GM21723 (cell line): ENCODE results near the gene PAX8.
"Not testable (repeated sequence)": the region's sequence is repeated elsewhere in the genome, so short reads cannot be mapped to it uniquely, and the experiment has no call there.

Experiments
- ATAC-seq: cut with Tn5 transposase; IDR thresholded peaks from one replicate; pipeline ENCODE4 v1.9.1; 2021; ENCODE audit warnings: mild to moderate bottlenecking, moderate library complexity; ENCODE audit not compliant: unreplicated experiment

Gene PAX8

DNA sequence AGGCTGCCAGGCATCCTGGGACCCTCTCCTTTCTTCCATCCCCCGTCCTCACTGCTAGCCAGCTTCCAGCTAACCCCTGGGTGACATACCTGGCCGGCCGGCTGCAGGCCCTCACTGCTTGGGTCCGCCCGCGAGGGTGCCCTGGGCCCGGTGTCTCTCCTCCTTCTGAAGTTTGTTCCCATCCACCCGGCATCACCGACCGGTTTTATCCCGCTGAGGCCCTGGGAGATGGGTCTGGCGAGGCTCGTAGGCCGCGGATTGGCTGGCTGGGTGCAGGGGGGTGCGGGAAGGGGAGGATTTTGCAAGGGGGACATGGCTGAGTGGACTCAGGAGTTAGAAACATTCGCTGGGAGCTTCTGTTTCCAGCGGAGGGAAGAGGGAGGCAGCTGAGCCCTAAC is at the start of gene PAX8:
TSS of gene PAX8 (minus strand) at position 180 of the 398 bp plus-strand sequence. CDS start 527 bp downstream, outside the sequence.
- no peak for ATAC-seq

- no peak for ATAC-seq
Observed at GRCh38 chr2:113328043-113328442, 49.3 kb upstream of the PAX8 start.

- not testable (repeated sequence) for ATAC-seq
Observed at GRCh38 chr2:113325161-113325731, 46.5 kb upstream of the PAX8 start.

- no peak for ATAC-seq
Observed at GRCh38 chr2:113324684-113325160, 46.0 kb upstream of the PAX8 start.

DNA sequence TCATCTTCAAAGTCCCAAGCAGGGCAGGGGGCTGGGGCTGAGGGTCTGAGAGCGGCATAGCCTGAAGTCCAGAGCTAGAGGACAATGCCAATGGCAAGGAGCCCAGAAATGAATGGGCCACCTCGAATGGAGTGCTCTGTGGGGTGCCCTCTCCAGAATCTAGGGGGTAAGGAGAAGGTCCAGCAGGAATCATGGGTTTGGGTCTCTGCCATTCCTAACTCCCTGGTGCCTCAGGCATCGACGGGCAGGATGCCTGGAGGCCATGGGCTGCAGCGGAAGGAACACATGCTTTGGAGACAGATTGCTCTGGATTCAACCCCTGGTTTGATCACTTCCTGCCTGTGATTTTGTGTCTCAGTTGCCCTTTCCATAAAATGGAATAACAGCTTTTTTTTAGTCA is 44.4 kb upstream of the PAX8 start:
- ATAC-seq = not testable (repeated sequence)

DNA sequence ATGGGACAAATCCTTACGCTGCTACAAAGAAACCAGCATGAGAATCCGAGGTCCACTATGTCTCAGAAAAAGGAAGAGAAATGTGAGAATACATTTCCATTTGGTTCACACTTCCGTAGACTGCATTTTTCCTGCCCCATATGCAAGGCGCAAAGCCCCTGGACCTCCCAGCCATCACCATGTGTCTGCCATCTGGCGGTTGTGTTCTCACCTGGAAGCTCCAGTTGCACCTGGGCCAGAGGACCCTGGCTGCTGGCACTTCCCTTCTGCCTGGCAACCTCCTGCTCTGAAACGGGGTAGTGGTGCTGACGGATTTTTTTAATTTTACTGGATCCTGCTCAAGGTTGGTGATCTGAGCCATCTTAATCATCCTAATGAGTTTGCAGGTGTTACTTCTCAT is 41.4 kb upstream of the PAX8 start:
- ATAC-seq = not testable (repeated sequence)

- ATAC-seq = not testable (repeated sequence)
Observed at GRCh38 chr2:113318941-113319340, 40.2 kb upstream of the PAX8 start.

GRCh38 chr2:113316085-113316484 is 37.4 kb upstream of the PAX8 start:
- no peak for ATAC-seq

- not testable (repeated sequence) for ATAC-seq
Observed at GRCh38 chr2:113314663-113315062, 35.9 kb upstream of the PAX8 start.

GRCh38 chr2:113314176-113314575 is 35.5 kb upstream of the PAX8 start:
- not testable (repeated sequence) for ATAC-seq

GRCh38 chr2:113311781-113312180 is 33.1 kb upstream of the PAX8 start:
- ATAC-seq = not testable (repeated sequence)

GRCh38 chr2:113311191-113311590 is 32.5 kb upstream of the PAX8 start:
- not testable (repeated sequence) for ATAC-seq

DNA sequence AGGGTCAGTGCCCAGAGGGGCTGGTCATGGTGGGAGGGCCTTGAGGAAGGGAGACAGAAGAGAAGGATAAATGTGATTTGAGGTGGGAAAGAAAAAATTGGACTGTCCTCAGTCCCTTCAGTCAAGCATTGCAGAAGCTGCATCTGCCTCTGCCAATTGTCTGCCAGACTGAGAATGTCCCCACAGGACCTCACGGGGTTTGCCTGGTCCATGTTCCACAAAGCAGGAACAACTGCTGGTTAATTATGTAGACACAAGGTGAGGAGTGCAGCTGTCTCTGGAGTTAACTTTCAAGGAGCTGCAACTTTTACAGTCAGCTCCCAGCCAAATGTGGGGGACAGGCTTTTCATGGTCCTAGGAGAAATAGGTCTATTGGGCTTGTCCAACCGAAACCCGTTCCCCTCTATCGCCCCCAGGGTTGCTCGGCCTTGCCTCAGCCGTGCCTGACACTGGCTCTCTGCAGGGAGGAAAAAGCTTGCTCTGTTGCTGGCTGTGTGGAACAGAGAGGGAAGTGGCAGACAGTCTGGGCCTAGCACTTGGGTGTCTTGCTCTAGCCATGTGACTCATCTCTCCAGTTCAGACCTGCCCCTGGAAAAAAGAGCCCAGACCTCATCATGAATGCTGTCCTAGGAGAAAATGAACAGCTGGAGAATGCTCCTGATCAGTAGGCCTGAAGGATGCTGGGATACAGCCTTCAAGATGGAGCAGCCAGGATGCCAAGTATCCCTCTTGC is 31.1 kb upstream of the PAX8 start:
- no peak for ATAC-seq

DNA sequence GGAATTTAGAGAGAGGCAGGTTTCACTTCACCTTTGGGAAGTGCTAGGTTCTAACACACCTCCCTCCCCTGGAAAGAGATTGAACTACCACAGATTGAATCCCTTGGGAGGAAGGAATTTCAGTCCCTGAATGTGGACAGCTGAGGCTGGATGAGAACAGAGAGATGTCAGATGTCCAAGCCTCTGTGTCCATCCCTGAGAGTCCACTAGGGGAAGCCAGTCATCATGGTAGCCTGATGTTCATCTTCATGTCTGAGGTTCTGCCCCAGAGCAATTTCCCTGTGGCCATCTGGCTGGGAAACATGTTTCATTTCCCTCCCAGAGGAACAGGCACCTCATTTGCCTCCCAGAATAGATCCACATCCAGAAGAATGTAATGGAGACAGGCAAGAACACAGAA is 30.1 kb upstream of the PAX8 start:
- ATAC-seq = not testable (repeated sequence)

DNA sequence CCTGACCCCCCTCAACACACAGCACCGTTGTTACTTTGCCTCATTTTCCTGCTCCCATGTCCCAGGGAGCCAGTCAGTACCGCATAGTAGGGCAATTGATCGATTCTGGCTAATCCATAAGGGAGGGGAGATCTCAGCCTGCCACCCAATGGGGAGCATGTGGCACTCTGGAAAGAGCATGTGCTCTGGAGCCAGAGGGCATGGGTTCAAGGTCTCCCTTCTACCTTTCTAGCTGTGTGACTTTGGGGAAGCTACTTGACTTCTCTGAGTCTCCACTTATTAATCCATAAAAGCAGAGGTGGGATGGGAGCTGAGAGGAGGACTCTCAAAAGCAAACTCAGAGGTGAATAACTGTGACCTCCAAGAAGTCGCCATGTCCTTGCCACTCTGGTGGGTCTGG is 27.5 kb upstream of the PAX8 start:
- ATAC-seq = not testable (repeated sequence)

DNA sequence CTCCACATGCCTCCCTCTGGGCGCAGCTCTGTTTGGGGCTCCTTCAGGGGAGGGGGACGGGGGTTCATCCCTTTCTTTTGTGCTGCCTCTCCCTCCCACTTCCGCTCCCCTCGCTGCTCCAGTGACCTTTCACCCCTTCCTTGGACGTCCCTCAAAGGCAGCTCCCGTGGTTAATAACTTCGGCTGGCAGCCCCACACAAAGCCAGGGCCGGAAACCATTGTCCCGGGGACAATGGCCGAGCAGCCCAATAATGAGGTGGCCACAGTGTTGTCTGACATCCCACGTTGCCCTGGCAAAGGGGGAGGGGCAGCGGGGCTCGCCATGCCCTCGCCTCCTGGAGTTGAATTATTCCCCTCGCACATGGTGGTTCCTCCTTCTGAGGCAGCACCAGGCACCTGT is 27.0 kb upstream of the PAX8 start:
- ATAC-seq = not testable (repeated sequence)

DNA sequence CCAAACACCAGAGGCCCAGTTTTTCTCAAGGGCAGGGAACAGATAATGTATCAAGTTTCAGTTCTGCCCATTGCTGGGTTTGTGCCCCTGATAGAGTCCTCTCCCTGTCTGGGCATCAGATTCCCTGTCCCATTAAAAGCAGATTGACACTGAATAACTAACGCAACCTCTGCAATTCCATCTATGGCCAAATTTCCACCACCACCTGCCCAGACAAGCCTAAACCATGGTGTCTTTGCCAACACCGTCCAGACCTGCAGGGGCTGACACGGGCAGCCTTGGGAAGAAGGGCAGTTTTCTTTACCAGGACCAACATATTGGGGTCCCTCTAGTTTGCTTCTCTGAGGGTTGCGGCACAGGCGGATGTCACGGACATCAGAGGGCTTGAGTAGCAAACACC is 26.4 kb upstream of the PAX8 start:
- no peak for ATAC-seq

DNA sequence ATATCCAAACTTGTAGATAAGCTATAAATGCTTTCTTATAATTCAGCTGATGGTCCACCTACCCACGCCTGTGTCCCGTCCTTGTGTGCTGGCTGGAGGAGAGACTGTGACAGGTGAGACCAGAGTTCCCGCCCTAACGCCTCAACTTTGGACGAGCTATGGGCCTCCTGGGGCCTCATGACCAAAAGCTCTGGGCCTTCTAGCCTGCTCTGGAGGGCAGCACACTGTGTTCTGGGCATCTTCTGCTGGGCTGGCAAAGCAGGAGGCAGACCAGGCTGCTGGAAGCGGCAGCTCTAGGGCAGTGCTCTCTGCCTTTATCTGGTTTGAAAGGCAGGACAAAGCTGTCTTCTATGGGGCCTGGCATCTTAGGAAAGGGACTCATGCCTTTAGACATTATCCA is 26.0 kb upstream of the PAX8 start:
- no peak for ATAC-seq

DNA sequence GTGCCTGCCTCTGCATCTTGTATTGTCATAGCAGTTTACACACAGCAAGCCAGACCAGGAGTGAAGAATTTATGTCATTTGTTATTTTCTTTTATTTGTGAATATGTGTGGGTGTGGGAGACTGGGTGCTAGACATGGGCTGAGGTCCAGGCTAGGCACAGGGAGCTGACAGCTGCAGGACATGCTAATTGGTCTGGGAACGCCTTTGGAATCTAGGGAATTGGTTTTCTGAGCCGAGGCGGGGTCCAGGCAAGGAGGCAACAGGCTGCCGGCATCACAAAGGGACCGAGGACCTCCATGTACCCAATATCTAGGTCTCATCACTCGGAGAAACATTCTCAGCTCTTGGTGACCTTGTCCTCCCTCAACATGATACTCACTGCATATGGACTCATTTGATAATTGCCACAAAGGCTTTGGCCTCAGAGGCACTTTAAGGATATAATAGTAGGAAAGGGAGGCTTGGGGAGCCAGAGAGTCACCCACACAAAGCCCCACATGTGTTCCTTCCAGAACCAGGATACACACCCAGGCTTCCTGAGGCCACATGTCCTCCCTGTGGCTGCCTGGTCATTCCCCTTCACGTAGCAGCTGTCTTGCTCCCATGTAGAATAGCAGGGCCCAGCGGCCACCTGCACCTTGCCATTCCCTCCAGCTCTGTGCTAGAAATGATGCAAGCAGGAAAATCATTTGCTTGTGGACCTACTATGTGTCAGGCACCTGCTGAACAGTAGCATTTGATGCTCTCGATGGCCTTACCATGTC is 23.7 kb upstream of the PAX8 start:
- ATAC-seq = not testable (repeated sequence)

DNA sequence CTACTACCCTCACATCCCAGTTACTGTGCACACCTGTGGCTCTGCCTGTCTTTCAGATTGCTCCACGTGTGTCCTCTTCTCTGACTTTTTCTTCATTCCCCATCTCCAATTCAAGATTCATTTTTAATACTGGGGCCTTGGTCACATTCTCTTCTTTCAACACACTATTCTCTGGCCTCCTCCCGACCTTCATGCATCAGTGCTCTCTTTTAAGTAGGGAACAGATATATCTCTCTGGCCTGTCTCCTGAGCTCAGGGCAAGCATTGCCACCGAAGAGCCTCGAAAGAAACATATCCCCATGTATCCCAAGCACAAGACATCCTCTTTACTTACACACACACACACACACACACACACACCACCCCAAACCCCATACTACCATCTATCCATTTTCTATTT is 21.6 kb upstream of the PAX8 start:
- no peak for ATAC-seq

DNA sequence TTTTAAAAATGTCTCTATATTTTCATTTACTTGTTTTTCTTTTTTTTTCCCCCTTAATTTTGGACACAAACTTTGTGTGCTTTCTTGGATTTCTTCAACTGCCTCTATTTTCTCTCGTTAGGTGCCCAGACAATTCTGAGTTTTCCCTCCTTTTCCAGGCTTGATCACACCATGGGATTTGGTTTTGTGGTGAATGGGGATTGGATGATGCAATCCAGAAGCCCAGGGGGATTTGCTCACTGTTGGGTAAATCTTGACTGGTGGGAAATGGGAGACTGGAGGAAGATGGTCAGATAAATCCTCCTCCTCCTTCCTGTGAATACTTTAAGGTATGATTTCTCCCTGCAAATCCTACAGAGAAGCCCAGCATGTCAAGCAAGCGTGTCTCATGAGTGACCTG is 19.5 kb upstream of the PAX8 start:
- no peak for ATAC-seq

DNA sequence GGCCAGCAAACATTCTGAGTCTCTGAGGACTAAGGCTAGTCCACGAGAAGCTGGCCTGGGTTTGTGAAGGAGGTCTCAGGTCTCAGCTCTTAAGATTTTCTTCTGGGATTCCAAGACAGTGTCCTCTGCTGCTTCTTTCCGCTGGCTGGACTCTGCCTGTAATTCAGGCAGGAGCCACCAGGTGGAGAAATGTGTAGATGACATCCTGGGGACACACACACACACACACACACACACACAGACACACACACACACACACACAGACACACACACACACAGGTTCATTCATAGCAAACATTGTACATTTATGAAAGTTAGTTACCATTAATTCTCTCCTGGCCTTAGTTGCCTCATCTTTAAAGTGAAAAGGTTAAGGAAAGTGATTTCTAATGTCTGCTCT is 18.9 kb upstream of the PAX8 start:
- ATAC-seq = not testable (repeated sequence)
